ENCODE data around the gene SNAI3. TPM values are rescaled to one million over a fixed set of nuclear protein-coding genes. Genes with fewer than 3 reads are reported as not detected.

Gene SNAI3
- total and polyA plus RNA-seq, 9 of the 15 experiments (the other 6 are each of a cell fraction or from before 2014, with no cell fraction given) = 0.04 to 4.1 (median 0.80) TPM; not detected in 1

- peak; percentile 17 for TF ChIP-seq PCBP1 (IDR thresholded peaks at IDR 0.05; ENCODE audit: low read depth, low read length, poor library complexity, severe bottlenecking)
- TF ChIP-seq STAT5A (IDR thresholded peaks at IDR 0.05; ENCODE audit: borderline replicate concordance, low read length) = no peak
- TF ChIP-seq RBFOX2 (IDR thresholded peaks at IDR 0.05; ENCODE audit: low read depth, low read length) = peak; percentile 50
- TF ChIP-seq, protein P1, sequence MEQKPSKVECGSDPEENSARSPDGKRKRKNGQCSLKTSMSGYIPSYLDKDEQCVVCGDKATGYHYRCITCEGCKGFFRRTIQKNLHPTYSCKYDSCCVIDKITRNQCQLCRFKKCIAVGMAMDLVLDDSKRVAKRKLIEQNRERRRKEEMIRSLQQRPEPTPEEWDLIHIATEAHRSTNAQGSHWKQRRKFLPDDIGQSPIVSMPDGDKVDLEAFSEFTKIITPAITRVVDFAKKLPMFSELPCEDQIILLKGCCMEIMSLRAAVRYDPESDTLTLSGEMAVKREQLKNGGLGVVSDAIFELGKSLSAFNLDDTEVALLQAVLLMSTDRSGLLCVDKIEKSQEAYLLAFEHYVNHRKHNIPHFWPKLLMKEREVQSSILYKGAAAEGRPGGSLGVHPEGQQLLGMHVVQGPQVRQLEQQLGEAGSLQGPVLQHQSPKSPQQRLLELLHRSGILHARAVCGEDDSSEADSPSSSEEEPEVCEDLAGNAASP (IDR thresholded peaks at IDR 0.05) = no peak
- TF ChIP-seq POLR2G (IDR thresholded peaks at IDR 0.05; ENCODE audit: low read depth, low read length) = peak; percentile 67
- TF ChIP-seq ZC3H4 (CRISPR knock-in tag; IDR thresholded peaks at IDR 0.05; ENCODE audit: borderline replicate concordance) = no peak
- no peak for TF ChIP-seq U2AF2 (optimal IDR thresholded peaks at IDR 0.05; ENCODE audit: low read depth, low read length)
- TF ChIP-seq ARID4B (CRISPR knock-in tag; IDR thresholded peaks at IDR 0.05) = no peak
- no peak for TF ChIP-seq ZFP1 (CRISPR knock-in tag; IDR thresholded peaks at IDR 0.05)
- no peak for TF ChIP-seq FOS (IDR thresholded peaks at IDR 0.05; ENCODE audit: extremely low read depth, insufficient read length)
Observed at GRCh38 chr16:88695218-88695617, 8.9 kb upstream of the SNAI3 start (continued).

Measured in K562 (cell line).